ENCODE data around the gene MMP7.

DNA sequence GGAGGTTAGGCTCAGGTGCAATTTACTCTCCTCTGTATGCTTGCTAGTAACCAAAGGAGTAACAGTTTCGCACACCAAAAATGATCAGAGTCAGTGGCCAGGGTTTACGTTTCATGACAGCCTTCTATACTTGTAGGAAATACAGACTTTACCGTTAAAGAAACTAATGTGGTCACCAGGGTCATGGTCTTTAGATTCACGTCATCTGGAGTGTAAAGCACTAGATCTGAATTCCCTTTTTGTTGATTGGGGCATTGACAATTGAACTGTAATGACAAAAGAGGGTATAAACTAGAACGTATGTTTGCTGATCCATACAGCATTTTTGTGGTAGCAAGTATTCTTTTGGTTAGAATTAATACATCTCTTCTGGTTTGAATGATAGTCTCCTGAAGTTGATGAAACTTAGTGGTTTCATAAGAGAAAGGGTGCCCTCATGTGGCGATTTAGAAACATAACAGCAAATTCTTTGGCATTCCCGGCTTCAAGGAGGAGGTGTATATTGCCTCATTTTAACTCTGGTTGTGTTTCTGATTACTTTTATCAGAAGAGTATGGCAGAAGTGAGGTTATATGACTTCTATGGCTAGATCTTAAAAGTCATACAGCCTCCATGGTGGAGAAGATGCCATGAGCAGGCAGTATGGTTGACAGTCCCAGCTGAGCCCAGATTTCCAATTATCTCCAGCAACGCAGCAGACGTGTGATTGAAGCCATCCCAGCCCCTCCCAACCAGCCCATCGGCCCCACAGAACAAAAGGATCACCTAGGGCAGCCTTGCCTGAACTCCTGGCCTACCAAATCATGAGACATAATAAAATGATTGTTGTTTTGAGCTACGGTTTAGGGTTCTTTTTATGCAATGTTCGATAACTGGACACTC lies 35.1 kb downstream of the MMP7 start:
- TF ChIP-seq CTCF (IDR thresholded peaks at IDR 0.05) = peak; percentile 67 to 84 (median 71)
- TF ChIP-seq EP300 (IDR thresholded peaks at IDR 0.05; ENCODE audit: low read depth) = no peak
- no peak for TF ChIP-seq POLR2A (IDR thresholded peaks at IDR 0.05)
